Progenitor cell of endocrine pancreas (in vitro differentiated cells): ENCODE results near the gene CCDC92. TPM values are rescaled to one million over a fixed set of nuclear protein-coding genes. Genes with fewer than 3 reads are reported as not detected.

ENCODE experiments used
- DNase-seq: peaks from one replicate; pipeline ENCODE4 v3.0.0; 2021; ENCODE audit warnings: low spot score; ENCODE audit not compliant: unreplicated experiment
- H3K27ac Mint-ChIP-seq: 2 replicates; pipeline ENCODE4 v1.8.0; 2021; ENCODE audit warnings: mild to moderate bottlenecking, moderate library complexity, mixed read lengths
- H3K27me3 Mint-ChIP-seq: 2 replicates; pipeline ENCODE4 v1.8.0; 2021; ENCODE audit warnings: mixed read lengths
- H3K36me3 Mint-ChIP-seq: 2 replicates; pipeline ENCODE4 v1.8.0; 2022; ENCODE audit warnings: mixed read lengths; ENCODE audit not compliant: insufficient read depth
- H3K4me1 Mint-ChIP-seq: 2 replicates; pipeline ENCODE4 v1.8.0; 2021; ENCODE audit warnings: low read depth, mixed read lengths
- H3K4me3 Mint-ChIP-seq: 2 replicates; pipeline ENCODE4 v1.8.0; 2021; ENCODE audit warnings: low read depth, mild to moderate bottlenecking, moderate library complexity, mixed read lengths
- H3K9me3 Mint-ChIP-seq: 2 replicates; pipeline ENCODE4 v1.8.0; 2021; ENCODE audit warnings: low read depth, mixed read lengths
- total RNA-seq: library from RNA; stranded (reverse); gene quantifications from 2 replicates; pipeline ENCODE4 v1.2.1, GENCODE V29; 2021
- TF ChIP-seq, protein P1 (sequence below): fragments of 200-600 bp; sonication (generic); IDR thresholded peaks from one replicate; pipeline ENCODE4 v1.5.0; 2021; ENCODE audit warnings: antibody characterized with exemption, mild to moderate bottlenecking; ENCODE audit not compliant: unreplicated experiment

CCDC92 gene
- total RNA-seq, 1 donor from 2014 or later, result 59.1 TPM

DNA sequence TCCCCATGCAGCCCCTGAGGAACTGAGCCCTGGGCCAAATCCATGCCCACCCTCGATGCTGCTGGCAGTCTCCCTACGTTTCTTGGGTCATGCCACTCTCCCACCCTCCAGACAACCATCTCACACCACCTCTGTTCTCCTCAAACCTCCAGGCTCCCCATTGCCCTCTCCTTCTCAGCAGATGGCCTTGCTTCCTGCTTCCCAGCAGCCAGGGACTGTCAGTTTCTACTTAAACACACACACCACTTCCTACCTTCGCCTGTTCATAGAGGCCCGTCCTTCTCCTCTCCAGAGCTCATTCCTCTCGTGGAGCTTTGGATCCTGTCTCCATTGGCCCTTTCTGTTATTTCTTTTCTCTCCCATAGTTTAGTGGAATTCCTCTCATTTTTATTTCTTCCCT is 27.5 kb upstream of the CCDC92 start:
- TF ChIP-seq, protein P1, sequence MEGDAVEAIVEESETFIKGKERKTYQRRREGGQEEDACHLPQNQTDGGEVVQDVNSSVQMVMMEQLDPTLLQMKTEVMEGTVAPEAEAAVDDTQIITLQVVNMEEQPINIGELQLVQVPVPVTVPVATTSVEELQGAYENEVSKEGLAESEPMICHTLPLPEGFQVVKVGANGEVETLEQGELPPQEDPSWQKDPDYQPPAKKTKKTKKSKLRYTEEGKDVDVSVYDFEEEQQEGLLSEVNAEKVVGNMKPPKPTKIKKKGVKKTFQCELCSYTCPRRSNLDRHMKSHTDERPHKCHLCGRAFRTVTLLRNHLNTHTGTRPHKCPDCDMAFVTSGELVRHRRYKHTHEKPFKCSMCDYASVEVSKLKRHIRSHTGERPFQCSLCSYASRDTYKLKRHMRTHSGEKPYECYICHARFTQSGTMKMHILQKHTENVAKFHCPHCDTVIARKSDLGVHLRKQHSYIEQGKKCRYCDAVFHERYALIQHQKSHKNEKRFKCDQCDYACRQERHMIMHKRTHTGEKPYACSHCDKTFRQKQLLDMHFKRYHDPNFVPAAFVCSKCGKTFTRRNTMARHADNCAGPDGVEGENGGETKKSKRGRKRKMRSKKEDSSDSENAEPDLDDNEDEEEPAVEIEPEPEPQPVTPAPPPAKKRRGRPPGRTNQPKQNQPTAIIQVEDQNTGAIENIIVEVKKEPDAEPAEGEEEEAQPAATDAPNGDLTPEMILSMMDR, result no peak
- peaks cover 24% of the 10 kb centered on the region for H3K4me1 Mint-ChIP-seq
- H3K27ac Mint-ChIP-seq, result no peak overlapping the region
- no peaks in the 10 kb centered on the region for H3K27me3 Mint-ChIP-seq
- no peak overlapping the region for H3K4me3 Mint-ChIP-seq
- H3K9me3 Mint-ChIP-seq, result no peaks in the 10 kb centered on the region
- DNase-seq, result no peak
- peaks cover 2% of the 10 kb centered on the region for H3K36me3 Mint-ChIP-seq

DNA sequence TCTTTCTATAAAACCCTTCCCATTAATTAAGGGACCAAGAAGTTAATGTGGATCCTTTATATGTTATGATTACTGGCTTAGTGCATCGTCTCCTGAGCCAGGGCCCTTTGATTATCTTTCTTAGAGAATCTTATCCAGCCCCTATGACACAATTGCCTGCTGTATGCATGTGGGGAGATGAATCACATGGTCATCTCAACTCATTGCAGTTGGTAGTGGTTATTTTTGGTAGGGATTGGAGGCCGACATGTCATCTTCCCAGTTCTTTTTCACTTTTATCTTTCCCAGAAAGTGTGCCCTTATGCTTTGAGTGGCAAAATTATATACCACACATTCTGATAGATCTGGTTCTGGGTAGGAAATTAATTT is 26.3 kb upstream of the CCDC92 start:
- Mint-ChIP-seq H3K9me3 (no peaks in the 10 kb centered on the region), H3K36me3 (peaks cover 6% of the 10 kb centered on the region), H3K27me3 (no peaks in the 10 kb centered on the region), H3K4me1 (peaks cover 30% of the 10 kb centered on the region), H3K4me3 (no peak overlapping the region), H3K27ac (peak overlapping the region; percentile 4)
- TF ChIP-seq, protein P1, result no peak
- no peak for DNase-seq

DNA sequence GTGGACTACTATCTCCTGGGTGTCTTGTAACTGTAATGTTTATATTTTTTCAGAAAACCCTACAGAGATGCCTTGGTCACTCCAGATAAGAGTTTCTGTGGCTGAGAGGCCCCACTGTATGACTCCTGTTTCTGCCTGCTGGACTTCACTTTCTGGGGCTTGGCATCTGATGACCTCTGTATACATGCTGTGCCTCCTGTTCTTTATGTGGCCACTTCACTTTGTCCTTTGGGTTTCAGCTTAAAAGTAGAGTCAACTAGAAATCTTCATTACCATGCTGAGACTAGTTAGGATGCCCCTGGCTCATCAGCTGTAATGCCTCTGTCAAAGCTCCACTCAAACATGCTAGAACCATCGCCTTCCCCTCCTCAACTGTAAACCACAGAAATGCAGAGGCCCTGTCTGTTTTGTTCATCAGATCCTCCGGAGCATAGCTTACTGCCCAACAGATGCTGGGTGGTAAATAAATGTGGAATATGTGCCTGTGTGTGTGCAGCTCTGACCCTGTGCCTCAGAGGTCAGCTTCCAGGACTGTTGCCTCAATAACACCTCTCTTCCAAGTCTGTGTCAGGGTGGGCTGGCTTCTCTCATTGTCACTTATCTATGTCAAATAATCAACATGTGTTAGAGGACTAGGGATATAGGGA is 25.8 kb upstream of the CCDC92 start:
- H3K27me3 Mint-ChIP-seq, result no peaks in the 10 kb centered on the region
- H3K4me1 Mint-ChIP-seq, result peaks cover 33% of the 10 kb centered on the region
- H3K4me3 Mint-ChIP-seq, result no peak overlapping the region
- peaks cover 10% of the 10 kb centered on the region for H3K36me3 Mint-ChIP-seq
- peak overlapping the region; percentile 4 for H3K27ac Mint-ChIP-seq
- TF ChIP-seq, protein P1, result no peak
- no peaks in the 10 kb centered on the region for H3K9me3 Mint-ChIP-seq
- DNase-seq, result no peak

DNA sequence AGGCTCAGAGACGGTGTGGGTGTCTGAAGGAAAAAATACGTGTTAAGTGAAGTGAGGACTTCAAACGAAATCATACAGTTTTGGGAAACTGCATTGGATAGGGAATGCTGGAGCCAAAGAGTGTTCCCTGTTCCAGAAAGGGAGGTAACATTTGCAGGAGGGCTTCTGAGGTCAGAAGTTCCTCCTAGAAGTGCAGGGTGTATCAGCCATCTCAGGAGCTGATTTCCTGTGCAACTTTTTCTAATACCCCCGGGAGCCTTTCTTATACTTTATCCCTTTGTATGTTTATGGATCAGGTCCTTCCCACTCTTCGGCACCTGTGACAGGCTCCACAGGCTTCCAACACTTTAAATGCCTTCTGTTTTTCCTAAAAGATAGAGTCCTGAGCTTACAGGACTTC is 25.3 kb upstream of the CCDC92 start:
- DNase-seq, result no peak
- TF ChIP-seq, protein P1, result no peak
- no peaks in the 10 kb centered on the region for H3K9me3 Mint-ChIP-seq
- no peaks in the 10 kb centered on the region for H3K27me3 Mint-ChIP-seq
- peaks cover 11% of the 10 kb centered on the region for H3K36me3 Mint-ChIP-seq
- H3K4me3 Mint-ChIP-seq, result no peak overlapping the region
- no peak overlapping the region for H3K27ac Mint-ChIP-seq
- peaks cover 38% of the 10 kb centered on the region for H3K4me1 Mint-ChIP-seq

DNA sequence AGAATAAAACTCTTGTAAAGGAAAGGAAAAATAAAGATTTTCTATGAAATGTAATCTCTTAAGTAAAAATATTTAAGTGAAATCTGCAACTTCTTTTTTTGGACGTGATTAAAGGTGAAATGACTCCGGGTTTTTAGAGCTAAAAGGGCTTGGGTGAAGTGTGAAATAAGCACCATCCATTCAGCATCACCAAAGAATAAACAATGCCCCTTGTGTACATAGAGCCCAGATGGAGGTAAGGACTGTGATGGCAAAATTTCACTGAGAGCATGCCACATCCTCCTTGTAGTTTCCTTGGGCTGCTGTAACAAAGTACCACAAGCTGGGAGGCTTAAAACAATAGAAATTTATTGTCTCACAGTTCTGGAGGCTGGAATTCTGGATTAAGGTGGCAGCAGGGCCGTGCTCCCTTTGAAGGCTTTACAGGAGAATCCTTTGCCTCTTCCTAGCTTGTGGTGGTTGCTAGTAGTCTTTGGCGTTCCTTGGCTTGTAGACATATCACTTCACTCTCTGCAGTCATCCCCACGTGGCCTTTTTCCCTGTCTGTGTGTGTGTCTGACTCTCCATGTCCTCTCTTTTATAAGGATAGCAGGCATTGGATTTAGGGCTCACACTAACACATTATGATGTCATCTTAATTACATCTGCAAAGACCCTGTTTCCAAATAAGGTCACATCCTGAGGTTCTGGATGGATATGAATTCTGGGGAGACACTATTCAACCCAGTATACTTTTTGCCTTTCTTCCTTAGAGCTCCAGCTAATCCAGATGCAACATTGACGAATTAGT is 24.6 kb upstream of the CCDC92 start:
- H3K36me3 Mint-ChIP-seq, result peaks cover 13% of the 10 kb centered on the region
- no peaks in the 10 kb centered on the region for H3K9me3 Mint-ChIP-seq
- no peaks in the 10 kb centered on the region for H3K27me3 Mint-ChIP-seq
- H3K4me1 Mint-ChIP-seq, result peaks cover 40% of the 10 kb centered on the region
- peak overlapping the region; percentile 80 for H3K27ac Mint-ChIP-seq
- no peak overlapping the region for H3K4me3 Mint-ChIP-seq
- TF ChIP-seq, protein P1, result no peak
- no peak for DNase-seq
